Measurements from ENCODE around the gene OR4D2. TPM values are rescaled to one million over a fixed set of nuclear protein-coding genes. Genes with fewer than 3 reads are reported as not detected.

Gene OR4D2
- total and polyA plus RNA-seq, 2 of the 8 experiments (the other 6 are each of a cell fraction or from before 2014, with no cell fraction given) = not detected

- TF ChIP-seq CHD7 (IDR thresholded peaks at IDR 0.05; ENCODE audit: insufficient replicate concordance, low read length) = no peak
- no peak for TF ChIP-seq SP1 (IDR thresholded peaks at IDR 0.05; ENCODE audit: low read depth, low read length)
- TF ChIP-seq KDM4A (IDR thresholded peaks at IDR 0.05; ENCODE audit: low read depth, low read length, severe bottlenecking) = no peak
Measured at GRCh38 chr17:58183514-58183913, 16.7 kb downstream of the OR4D2 start (continued).
